HepG2 (cell line): ENCODE data around the gene ZBTB20.

Experiments
- CREB1 ChIP-seq, 2 experiments: fragments of 450-650 bp in 1 of 2; IDR thresholded peaks; 2 replicates each; pipeline ENCODE4 v1.6.1; 2016 to 2017; ENCODE audit warnings: control low read depth in 1 of 2, mild to moderate bottlenecking in 1 of 2, missing compliant biosample characterization in 1 of 2, missing genetic modification characterization in 1 of 2
- CREM ChIP-seq, 2 experiments: sonication (generic) in 1 of 2; formaldehyde crosslinking in 1 of 2; IDR thresholded peaks; 2 replicates each; pipeline versions ENCODE4 v1.4.0 to v1.6.1; 2016 to 2020; ENCODE audit warnings: antibody characterized with exemption in 1 of 2, mild to moderate bottlenecking in 1 of 2, missing genetic modification reagents in 1 of 2
- IRF2 ChIP-seq: IDR thresholded peaks from 2 replicates; pipeline ENCODE4 v1.6.1; 2018; ENCODE audit warnings: missing genetic modification reagents, missing compliant biosample characterization
- NFRKB ChIP-seq: fragments of 450-650 bp; IDR thresholded peaks from 2 replicates; pipeline ENCODE4 v1.6.1; 2017
- RAD21 ChIP-seq: fragments of 450-650 bp; formaldehyde crosslinking; IDR thresholded peaks from 2 replicates; pipeline ENCODE4 v1.5.0; 2020; ENCODE audit warnings: mild to moderate bottlenecking
- RBFOX2 ChIP-seq: fragments of 200-400 bp; formaldehyde crosslinking; IDR thresholded peaks from 2 replicates; pipeline ENCODE4 v1.6.1; 2017; ENCODE audit warnings: low read depth, mild to moderate bottlenecking, low read length
- SALL2 ChIP-seq: sonication (generic); formaldehyde crosslinking; IDR thresholded peaks from 2 replicates; pipeline ENCODE4 v1.8.1; 2023; ENCODE audit warnings: mild to moderate bottlenecking, missing genetic modification reagents, inconsistent platforms
- TCF7 ChIP-seq: sonication (generic); IDR thresholded peaks from 2 replicates; pipeline ENCODE4 v1.6.1; 2016; ENCODE audit warnings: antibody characterized with exemption, low read depth
- ZNF138 ChIP-seq: sonication (generic); formaldehyde crosslinking; IDR thresholded peaks from 2 replicates; pipeline ENCODE4 v1.5.0; 2020; ENCODE audit warnings: mild to moderate bottlenecking, low read depth, missing genetic modification reagents
- TF ChIP-seq, protein P1 (sequence below): sonication (generic); formaldehyde crosslinking; IDR thresholded peaks from 2 replicates; pipeline ENCODE4 v1.4.0; 2020; ENCODE audit warnings: missing genetic modification reagents
- TF ChIP-seq, protein P2 (sequence below): sonication (generic); formaldehyde crosslinking; IDR thresholded peaks from 2 replicates; pipeline ENCODE4 v1.9.0; 2021; ENCODE audit warnings: missing genetic modification reagents, mild to moderate bottlenecking, borderline replicate concordance
- TF ChIP-seq, protein P3 (sequence below): sonication (generic); formaldehyde crosslinking; IDR thresholded peaks from 2 replicates; pipeline ENCODE4 v1.5.1; 2020; ENCODE audit warnings: mild to moderate bottlenecking, missing genetic modification reagents
- TF ChIP-seq, protein P4 (sequence below), 2 experiments: sonication (generic) in 1 of 2; formaldehyde crosslinking in 1 of 2; IDR thresholded peaks; 2 replicates each; pipeline versions ENCODE4 v1.4.0 to v1.6.1; 2018 to 2020; ENCODE audit warnings: missing genetic modification reagents in 2 of 2, borderline replicate concordance in 1 of 2, low read depth in 1 of 2, mild to moderate bottlenecking in 1 of 2, missing biosample characterization in 1 of 2

DNA sequence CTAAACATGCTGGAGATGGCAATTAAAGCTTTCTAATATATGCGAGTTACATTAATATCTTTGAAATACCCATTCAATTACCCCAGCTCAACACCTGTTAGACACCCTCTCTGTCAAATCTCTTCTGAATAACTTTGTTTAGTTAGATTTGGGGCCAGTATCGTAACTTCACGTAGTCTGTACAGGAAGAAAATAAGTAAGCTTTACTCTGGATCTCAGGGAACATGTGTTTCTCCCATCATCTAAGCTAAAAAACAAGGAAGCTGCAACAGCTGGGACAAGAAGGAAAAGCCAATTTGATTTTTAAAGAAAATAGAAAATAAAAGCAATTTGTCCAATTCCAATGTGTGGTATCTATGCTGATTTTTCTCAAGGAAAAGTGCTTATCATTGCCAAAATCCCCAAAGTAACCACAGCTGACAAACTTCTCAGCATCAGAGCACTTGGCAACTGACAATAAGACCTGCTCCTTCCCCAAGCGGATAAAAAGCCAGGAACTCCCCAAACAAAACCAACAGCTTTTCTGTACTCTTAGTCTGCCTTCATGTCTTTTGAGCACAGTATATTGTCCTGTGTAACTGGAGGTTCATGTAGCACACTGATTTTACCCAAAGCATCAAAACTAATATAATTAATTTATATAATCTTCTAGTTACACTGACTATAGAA is 279.1 kb downstream of the ZBTB20 start:
- TF ChIP-seq SALL2 (CRISPR knock-in tag) (no peak), IRF2 (no peak), NFRKB (no peak), RAD21 (no peak), RBFOX2 (no peak), ZNF138 (CRISPR knock-in tag) (no peak), TCF7 (no peak), CREM (IDR thresholded peaks at IDR 0.05) (no peak), CREM (CRISPR knock-in tag; IDR thresholded peaks at IDR 0.05) (no peak), CREB1 (IDR thresholded peaks at IDR 0.05) (no peak), CREB1 (CRISPR knock-in tag; IDR thresholded peaks at IDR 0.05) (no peak)
- TF ChIP-seq, protein P1, sequence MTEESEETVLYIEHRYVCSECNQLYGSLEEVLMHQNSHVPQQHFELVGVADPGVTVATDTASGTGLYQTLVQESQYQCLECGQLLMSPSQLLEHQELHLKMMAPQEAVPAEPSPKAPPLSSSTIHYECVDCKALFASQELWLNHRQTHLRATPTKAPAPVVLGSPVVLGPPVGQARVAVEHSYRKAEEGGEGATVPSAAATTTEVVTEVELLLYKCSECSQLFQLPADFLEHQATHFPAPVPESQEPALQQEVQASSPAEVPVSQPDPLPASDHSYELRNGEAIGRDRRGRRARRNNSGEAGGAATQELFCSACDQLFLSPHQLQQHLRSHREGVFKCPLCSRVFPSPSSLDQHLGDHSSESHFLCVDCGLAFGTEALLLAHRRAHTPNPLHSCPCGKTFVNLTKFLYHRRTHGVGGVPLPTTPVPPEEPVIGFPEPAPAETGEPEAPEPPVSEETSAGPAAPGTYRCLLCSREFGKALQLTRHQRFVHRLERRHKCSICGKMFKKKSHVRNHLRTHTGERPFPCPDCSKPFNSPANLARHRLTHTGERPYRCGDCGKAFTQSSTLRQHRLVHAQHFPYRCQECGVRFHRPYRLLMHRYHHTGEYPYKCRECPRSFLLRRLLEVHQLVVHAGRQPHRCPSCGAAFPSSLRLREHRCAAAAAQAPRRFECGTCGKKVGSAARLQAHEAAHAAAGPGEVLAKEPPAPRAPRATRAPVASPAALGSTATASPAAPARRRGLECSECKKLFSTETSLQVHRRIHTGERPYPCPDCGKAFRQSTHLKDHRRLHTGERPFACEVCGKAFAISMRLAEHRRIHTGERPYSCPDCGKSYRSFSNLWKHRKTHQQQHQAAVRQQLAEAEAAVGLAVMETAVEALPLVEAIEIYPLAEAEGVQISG, result no peak
- TF ChIP-seq, protein P2, sequence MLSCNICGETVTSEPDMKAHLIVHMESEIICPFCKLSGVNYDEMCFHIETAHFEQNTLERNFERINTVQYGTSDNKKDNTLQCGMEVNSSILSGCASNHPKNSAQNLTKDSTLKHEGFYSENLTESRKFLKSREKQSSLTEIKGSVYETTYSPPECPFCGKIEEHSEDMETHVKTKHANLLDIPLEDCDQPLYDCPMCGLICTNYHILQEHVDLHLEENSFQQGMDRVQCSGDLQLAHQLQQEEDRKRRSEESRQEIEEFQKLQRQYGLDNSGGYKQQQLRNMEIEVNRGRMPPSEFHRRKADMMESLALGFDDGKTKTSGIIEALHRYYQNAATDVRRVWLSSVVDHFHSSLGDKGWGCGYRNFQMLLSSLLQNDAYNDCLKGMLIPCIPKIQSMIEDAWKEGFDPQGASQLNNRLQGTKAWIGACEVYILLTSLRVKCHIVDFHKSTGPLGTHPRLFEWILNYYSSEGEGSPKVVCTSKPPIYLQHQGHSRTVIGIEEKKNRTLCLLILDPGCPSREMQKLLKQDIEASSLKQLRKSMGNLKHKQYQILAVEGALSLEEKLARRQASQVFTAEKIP (CRISPR knock-in tag), result no peak
- TF ChIP-seq, protein P3, sequence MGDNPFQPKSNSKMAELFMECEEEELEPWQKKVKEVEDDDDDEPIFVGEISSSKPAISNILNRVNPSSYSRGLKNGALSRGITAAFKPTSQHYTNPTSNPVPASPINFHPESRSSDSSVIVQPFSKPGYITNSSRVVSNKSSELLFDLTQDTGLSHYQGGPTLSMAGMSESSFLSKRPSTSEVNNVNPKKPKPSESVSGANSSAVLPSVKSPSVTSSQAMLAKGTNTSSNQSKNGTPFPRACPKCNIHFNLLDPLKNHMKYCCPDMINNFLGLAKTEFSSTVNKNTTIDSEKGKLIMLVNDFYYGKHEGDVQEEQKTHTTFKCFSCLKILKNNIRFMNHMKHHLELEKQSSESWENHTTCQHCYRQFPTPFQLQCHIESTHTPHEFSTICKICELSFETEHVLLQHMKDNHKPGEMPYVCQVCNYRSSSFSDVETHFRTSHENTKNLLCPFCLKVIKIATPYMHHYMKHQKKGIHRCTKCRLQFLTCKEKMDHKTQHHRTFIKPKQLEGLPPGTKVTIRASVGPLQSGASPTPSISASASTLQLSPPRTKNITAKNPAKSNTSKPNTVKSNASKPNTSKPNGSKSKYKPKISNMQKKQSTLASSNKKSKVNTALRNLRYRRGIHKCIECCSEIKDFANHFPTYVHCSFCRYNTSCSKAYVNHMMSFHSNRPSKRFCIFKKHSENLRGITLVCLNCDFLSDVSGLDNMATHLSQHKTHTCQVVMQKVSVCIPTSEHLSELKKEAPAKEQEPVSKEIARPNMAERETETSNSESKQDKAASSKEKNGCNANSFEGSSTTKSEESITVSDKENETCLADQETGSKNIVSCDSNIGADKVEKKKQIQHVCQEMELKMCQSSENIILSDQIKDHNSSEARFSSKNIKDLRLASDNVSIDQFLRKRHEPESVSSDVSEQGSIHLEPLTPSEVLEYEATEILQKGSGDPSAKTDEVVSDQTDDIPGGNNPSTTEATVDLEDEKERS (CRISPR knock-in tag), result no peak
- TF ChIP-seq, protein P4, sequence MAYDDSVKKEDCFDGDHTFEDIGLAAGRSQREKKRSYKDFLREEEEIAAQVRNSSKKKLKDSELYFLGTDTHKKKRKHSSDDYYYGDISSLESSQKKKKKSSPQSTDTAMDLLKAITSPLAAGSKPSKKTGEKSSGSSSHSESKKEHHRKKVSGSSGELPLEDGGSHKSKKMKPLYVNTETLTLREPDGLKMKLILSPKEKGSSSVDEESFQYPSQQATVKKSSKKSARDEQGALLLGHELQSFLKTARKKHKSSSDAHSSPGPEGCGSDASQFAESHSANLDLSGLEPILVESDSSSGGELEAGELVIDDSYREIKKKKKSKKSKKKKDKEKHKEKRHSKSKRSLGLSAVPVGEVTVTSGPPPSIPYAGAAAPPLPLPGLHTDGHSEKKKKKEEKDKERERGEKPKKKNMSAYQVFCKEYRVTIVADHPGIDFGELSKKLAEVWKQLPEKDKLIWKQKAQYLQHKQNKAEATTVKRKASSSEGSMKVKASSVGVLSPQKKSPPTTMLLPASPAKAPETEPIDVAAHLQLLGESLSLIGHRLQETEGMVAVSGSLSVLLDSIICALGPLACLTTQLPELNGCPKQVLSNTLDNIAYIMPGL (CRISPR knock-in tag; IDR thresholded peaks at IDR 0.05; ENCODE audit: borderline replicate concordance in 1 of 2, low read depth in 1 of 2), result no peak
